Ectodermal cell (in vitro differentiated cells): ENCODE measurements around the gene NPAS2.

Experiments used
- H3K27ac ChIP-seq: 2 replicates; pipeline ENCODE4 v1.7.0; 2013; ENCODE audit warnings: mild to moderate bottlenecking, low read depth, low read length; ENCODE audit not compliant: insufficient read depth, poor library complexity, severe bottlenecking
- H3K27me3 ChIP-seq: 2 replicates; pipeline ENCODE4 v1.7.0; 2013; ENCODE audit warnings: mild to moderate bottlenecking, low read length; ENCODE audit not compliant: insufficient read depth, control insufficient read depth, poor library complexity, severe bottlenecking
- H3K36me3 ChIP-seq: one replicate; pipeline ENCODE4 v1.7.0; 2013; ENCODE audit warnings: low read length; ENCODE audit not compliant: control insufficient read depth, insufficient read depth
- H3K4me1 ChIP-seq: one replicate; pipeline ENCODE4 v1.7.0; 2013; ENCODE audit warnings: low read length; ENCODE audit not compliant: control insufficient read depth, insufficient read depth
- H3K4me3 ChIP-seq: 2 replicates; pipeline ENCODE4 v1.7.0; 2013; ENCODE audit warnings: low read depth, low read length, control low read depth; ENCODE audit not compliant: insufficient read depth
- H3K9me3 ChIP-seq: 2 replicates; pipeline ENCODE4 v1.7.0; 2013; ENCODE audit warnings: mild to moderate bottlenecking, low read length, moderate library complexity; ENCODE audit not compliant: control insufficient read depth
- WGBS, 2 experiments: methylation state at CpG; one replicate each; pipeline ENCODE4 v1.1.7; 2013; ENCODE audit warnings: missing lambda C conversion rate in 2 of 2; 5-methylcytosine and 5-hydroxymethylcytosine counted together

The NPAS2 gene

GRCh38 chr2:100924122-100924519 lies 104.2 kb downstream of the NPAS2 start:
- Histone ChIP-seq H3K9me3 (no peaks in the 10 kb centered on the region), H3K36me3 (no peaks in the 10 kb centered on the region), H3K4me1 (peaks cover 4% of the 10 kb centered on the region), H3K27ac (no peak overlapping the region), H3K4me3 (no peak overlapping the region), H3K27me3 (no peaks in the 10 kb centered on the region)
- WGBS, 2 experiments, result 91 to 100% methylated on average over 1 of the region's 1 CpG

- no peaks in the 10 kb centered on the region for H3K36me3 ChIP-seq
- no peak overlapping the region for H3K27ac ChIP-seq
- no peak overlapping the region for H3K4me3 ChIP-seq
- 87 to 88% methylated on average over 21 of the region's 21 CpGs for WGBS, 2 experiments
- no peaks in the 10 kb centered on the region for H3K27me3 ChIP-seq
- peaks cover 4% of the 10 kb centered on the region for H3K4me1 ChIP-seq
- H3K9me3 ChIP-seq, result no peaks in the 10 kb centered on the region
Measured at GRCh38 chr2:100924520-100925451, 104.8 kb downstream of the NPAS2 start.

DNA sequence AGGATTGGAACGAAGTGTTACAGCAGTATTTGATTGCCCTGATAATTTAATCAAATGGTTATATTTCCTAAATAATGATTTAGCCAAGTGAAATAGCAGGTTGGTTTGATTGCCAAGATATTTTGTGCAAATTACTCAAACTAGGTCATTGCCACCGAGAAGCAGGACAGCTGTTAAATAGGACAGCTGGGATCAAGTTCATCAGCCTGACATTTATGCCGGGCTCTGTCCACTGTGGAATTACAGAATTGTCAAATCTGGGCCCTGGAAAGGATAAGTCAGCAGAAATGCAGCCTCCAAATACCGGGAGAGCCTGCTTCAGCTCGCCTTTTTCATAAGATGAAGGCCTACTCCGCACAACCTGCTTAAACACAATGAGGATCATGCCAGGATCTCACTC lies 108.3 kb downstream of the NPAS2 start:
- Histone ChIP-seq H3K4me3 (no peak overlapping the region), H3K4me1 (peaks cover 4% of the 10 kb centered on the region), H3K27me3 (no peaks in the 10 kb centered on the region), H3K27ac (no peak overlapping the region), H3K9me3 (no peaks in the 10 kb centered on the region), H3K36me3 (no peaks in the 10 kb centered on the region)
- WGBS, 2 experiments, result 94 to 95% methylated on average over 6 of the region's 6 CpGs

GRCh38 chr2:100929147-100929546 lies 109.2 kb downstream of the NPAS2 start:
- whole genome bisulfite sequencing, 2 experiments, result 88 to 89% methylated on average over 2 of the region's 2 CpGs
- Histone ChIP-seq H3K4me3 (no peak overlapping the region), H3K27me3 (no peaks in the 10 kb centered on the region), H3K4me1 (peaks cover 4% of the 10 kb centered on the region), H3K36me3 (no peaks in the 10 kb centered on the region), H3K9me3 (no peaks in the 10 kb centered on the region), H3K27ac (no peak overlapping the region)

- Histone ChIP-seq H3K27ac (no peak overlapping the region), H3K4me3 (no peak overlapping the region), H3K4me1 (no peaks in the 10 kb centered on the region), H3K36me3 (no peaks in the 10 kb centered on the region), H3K9me3 (no peaks in the 10 kb centered on the region), H3K27me3 (no peaks in the 10 kb centered on the region)
- WGBS, 2 experiments, result 89 to 92% methylated on average over 6 of the region's 6 CpGs
Measured at GRCh38 chr2:100934504-100935371, 114.8 kb downstream of the NPAS2 start.

GRCh38 chr2:100935372-100935752 lies 115.4 kb downstream of the NPAS2 start:
- Histone ChIP-seq H3K36me3 (no peaks in the 10 kb centered on the region), H3K27ac (no peak overlapping the region), H3K4me1 (no peaks in the 10 kb centered on the region), H3K4me3 (no peak overlapping the region), H3K27me3 (no peaks in the 10 kb centered on the region), H3K9me3 (no peaks in the 10 kb centered on the region)
- 90 to 94% methylated on average over 3 of the region's 3 CpGs for WGBS, 2 experiments

- Histone ChIP-seq H3K27ac (no peak overlapping the region), H3K27me3 (no peaks in the 10 kb centered on the region), H3K36me3 (no peaks in the 10 kb centered on the region), H3K4me3 (no peak overlapping the region), H3K4me1 (no peaks in the 10 kb centered on the region), H3K9me3 (no peaks in the 10 kb centered on the region)
- 93 to 94% methylated on average over 10 of the region's 10 CpGs for WGBS, 2 experiments
Measured at GRCh38 chr2:100936070-100936741, 116.3 kb downstream of the NPAS2 start.

- Histone ChIP-seq H3K36me3 (no peaks in the 10 kb centered on the region), H3K27ac (no peak overlapping the region), H3K9me3 (no peaks in the 10 kb centered on the region), H3K4me1 (no peaks in the 10 kb centered on the region), H3K27me3 (no peaks in the 10 kb centered on the region), H3K4me3 (no peak overlapping the region)
- WGBS, 2 experiments, result 50 to 100% methylated on average over 1 to 2 of the region's 2 CpGs
Measured at GRCh38 chr2:100936972-100937542, 117.1 kb downstream of the NPAS2 start.

DNA sequence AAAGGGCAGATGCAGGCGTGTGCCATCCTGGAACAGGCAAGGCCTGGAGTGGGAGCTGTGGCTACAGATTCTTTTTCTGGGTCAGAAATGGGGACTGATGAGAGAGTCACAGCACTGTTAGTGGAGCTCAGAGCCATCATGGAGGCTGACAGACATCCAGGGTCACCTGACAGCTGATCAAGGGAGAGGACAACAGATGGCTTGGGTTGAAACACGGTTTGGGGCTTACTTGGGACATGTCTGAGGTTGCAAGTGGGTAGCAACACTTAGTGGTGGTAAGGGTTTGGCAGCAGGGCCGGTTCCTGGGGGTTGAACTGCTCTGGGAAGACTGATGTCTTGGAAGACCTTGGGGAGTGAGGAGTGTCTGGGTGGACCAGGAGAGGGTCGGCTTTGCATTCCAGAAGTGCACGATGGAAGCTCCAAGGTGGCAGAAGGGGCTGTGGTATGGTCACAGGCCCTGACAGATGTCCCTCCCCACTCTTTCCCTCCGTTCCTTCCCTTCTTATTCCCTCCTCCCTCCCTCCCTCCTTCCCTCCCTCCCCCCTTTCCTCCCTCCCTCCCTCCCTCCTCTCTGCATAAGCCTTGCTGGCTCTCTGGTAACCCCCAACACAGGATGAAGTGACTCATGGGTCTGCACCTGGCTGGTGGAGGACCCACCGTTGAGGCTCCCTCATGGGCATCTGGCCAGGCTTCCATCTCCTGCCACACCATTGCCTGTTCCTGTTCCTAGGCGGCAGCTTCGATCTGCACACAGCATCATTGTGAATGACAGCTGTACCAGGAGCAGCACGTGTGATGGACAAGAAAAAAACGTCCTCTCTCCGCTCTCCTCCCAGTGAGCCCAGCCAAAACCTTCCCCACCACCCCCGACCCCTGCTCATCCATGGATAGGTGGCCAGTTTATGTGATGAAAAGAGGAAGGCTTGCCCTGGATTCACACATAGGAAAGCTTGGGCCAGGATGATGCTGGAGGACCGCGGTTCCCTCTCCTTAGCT lies 118.4 kb downstream of the NPAS2 start:
- Histone ChIP-seq H3K36me3 (no peaks in the 10 kb centered on the region), H3K4me1 (no peaks in the 10 kb centered on the region), H3K27ac (no peak overlapping the region), H3K27me3 (no peaks in the 10 kb centered on the region), H3K9me3 (no peaks in the 10 kb centered on the region), H3K4me3 (no peak overlapping the region)
- 91 to 95% methylated on average over 15 of the region's 15 CpGs for WGBS, 2 experiments
